NCI-H2196 treated with DMSO at 0.1 percent for 48 hours (cell line): ENCODE data around the gene TMC3.

Experiments used
- DNase-seq: peaks from one replicate; lab custom pipeline; 2025; ENCODE audit not compliant: unreplicated experiment; lab: John Stamatoyannopoulos, UW

Gene TMC3

GRCh38 chr15:81323944-81324881 is 49.8 kb downstream of the TMC3 start, which contains the start of gene STARD5:
STARD5 (minus strand) TSS chr15:81324141; CDS start chr15:81324099, 42 bp downstream.
- DNase-seq = peak; percentile 64

- no peak for DNase-seq
Measured at GRCh38 chr15:81323559-81323943, 50.5 kb downstream of the TMC3 start.

GRCh38 chr15:81322676-81323253 is 51.2 kb downstream of the TMC3 start:
- no peak for DNase-seq

DNA sequence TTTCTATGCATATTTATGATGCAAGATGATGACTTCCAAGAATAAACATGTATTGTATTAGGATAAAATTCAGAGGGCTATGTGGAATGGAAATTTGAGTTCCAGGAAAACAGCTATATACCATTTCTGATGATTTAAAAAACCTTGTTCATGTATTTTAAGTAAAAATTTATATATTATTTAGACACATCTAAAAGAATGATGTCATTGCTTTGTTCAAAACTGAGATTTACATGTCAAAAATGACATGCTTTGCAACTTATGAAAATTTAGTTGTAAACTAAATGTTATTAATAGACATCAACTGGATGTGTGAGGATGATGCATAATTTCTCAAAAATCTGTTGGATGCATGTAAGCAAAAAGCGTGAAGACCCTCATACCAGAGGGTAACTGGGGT is 52.3 kb downstream of the TMC3 start:
- no peak for DNase-seq

GRCh38 chr15:81317642-81318017 is 56.4 kb downstream of the TMC3 start:
- DNase-seq = no peak

DNA sequence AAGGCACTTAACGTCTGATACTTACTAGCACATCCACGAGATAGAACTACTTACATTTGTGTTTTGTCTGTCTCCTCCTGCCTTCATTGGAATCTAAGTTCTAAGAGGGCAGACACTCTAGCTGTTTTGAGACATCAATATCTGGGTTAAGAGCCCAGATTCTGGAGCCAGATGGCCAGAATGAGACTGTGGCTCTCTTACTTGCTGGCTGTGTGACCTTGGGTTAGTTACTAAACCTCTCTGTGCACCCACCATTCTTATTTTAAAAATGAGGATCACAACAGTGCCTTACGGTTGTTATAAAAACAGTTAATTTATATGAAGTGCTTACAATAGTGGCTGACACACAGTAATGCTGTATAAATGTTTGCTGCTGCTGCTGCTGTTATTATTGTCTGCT is 57.7 kb downstream of the TMC3 start:
- no peak for DNase-seq

GRCh38 chr15:81315452-81316175 is 58.4 kb downstream of the TMC3 start:
- no peak for DNase-seq

- no peak for DNase-seq
Measured at GRCh38 chr15:81314378-81314777, 59.6 kb downstream of the TMC3 start.

DNA sequence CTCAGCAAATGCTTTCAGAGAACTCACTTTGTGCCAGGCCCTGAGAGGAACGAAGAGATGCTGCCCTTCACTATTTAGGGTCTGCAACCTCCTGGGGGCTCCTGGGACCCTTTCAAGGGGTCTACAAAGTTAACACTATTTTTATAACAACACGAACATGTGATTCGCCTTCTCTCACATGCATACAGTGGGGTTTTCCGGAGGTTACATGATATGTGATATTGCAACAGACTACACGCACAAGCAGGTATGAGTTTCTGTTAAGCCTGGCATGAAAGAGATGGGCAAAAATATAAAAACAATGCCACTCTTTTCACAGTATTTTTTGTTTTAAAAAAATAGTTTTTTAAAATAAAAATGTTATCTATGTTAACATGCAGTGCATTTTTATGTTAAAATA is 60.3 kb downstream of the TMC3 start:
- DNase-seq = no peak

DNA sequence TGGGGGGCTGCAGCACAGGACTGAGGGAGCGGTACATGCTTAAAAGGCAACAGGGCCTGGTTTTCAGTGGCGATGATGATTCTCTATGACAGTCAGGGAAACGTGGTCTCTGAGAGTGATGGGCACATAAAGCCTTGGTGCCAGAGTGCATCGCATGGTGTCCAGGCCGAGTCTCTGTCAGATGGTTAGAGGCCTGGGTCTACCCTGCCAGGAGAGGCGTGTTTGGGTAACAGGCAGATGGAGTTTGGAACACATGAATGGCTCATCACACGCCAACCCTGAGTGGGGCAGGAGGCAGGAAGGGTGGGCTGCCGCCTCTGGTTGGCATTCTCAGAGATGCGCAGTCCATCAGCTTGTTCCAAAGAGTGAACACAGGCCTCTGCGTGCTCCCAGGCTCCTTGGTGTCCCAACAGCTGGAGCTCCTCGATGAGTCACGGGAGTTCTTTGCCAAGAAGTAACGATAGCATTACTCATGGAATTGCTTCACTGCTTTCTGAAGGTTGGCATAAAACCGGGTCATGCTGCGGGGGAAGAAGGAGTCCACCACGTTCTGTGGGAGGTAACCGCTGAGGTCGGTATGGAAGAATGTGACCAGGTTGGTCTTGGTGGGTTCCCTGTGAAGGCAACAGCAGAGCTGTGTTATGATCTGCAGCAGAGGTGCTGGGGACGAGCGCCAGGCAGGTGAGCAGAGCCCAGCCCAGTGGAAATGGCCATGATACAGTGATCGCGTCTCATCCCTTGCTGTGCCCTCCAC is 61.0 kb downstream of the TMC3 start:
- DNase-seq = no peak

- DNase-seq = no peak
Measured at GRCh38 chr15:81311752-81312464, 62.1 kb downstream of the TMC3 start.

GRCh38 chr15:81310480-81310879 is 63.5 kb downstream of the TMC3 start:
- no peak for DNase-seq

DNA sequence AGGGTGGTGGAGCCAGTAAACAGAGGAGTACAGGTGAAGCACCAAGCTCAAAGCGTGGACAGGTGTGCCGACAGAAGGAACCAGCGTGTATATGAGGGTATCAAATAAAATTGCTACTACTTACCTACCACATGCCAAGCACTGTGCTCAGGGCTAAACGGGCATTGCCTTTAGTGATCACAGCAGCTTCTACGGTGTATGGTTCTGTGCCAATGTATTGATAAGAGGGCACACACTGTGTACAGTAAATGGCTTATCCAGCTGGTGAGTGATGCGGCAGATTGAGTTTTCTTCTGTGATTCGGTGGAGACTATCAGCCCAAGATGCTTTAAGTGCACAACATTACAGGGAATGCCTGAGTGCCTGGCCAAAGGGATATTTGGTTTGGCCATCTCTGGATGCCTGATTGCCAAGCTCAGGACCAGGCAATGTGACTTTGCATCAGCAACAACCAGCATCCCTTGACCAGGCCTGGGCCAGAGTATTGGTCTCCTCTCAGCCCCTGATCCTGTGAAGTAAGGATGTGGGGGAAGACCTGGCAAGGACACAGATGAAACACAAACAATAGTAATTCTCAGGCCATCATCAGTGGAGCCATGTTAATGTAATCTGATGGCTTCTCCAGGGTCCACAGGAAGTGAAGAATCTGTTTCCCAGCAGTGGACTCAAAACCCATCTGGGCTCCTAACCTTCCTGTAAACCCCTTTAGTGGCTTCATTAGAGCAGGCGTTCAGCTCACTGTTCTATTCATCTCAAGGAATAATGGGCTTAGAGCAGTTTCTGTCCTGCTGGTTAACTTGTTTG is 64.2 kb downstream of the TMC3 start:
- no peak for DNase-seq

DNA sequence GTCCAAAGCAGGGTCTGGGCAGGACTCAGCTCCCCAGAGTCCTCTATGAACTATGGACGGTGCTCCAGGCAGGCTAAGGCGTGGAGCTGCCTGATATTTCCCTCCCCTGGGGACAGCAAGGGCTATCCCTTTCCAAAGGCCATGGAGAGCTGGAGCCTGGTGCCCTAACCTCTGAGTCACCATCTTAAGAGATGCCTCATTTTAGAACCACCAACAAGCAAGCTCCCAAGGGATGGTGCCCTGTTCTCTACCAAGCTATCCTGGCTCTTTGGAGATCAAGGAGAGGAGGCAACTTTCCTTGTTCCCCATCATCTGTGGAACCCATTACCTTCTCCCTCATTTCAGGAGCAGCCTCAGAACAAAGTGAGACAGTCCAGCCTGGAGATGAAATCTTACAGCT is 65.8 kb downstream of the TMC3 start:
- DNase-seq = no peak

- no peak for DNase-seq
Measured at GRCh38 chr15:81304226-81304625, 69.8 kb downstream of the TMC3 start.

GRCh38 chr15:81303244-81304225 is 70.5 kb downstream of the TMC3 start:
- DNase-seq = no peak

GRCh38 chr15:81302701-81303109 is 71.3 kb downstream of the TMC3 start:
- no peak for DNase-seq

DNA sequence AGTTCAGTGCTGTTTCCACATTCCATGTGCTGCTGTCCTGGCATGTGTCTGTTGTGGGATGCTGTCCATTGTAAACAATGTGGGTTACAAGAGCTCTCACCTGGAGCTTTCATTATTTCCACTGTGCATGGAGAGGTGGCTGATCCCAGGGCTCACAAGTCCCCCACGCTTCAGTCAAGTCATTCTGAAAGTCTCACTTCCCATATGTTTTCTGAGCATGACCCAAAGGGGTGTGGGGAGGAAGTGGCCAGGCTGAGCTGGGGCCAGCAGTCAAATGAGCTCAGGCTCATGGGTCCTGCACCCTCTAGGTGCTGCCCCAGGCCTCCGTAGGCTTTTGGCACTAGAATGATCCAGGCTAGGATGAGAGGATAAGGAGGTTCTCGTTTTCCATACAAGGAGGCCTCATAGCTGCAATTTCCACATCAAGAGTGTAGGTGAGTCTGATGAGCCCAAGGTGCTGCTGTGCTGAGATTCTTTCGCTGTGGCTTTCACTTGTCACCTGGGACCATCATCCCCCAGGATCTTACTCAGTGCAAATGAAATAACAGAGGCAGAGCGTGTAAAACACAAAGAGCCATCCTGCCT is 72.1 kb downstream of the TMC3 start:
- no peak for DNase-seq
